ENCODE results near the gene HERC5.
A peak's percentile ranks its signal among the peaks of the same experiment; 100 is the strongest.

HERC5 gene

DNA sequence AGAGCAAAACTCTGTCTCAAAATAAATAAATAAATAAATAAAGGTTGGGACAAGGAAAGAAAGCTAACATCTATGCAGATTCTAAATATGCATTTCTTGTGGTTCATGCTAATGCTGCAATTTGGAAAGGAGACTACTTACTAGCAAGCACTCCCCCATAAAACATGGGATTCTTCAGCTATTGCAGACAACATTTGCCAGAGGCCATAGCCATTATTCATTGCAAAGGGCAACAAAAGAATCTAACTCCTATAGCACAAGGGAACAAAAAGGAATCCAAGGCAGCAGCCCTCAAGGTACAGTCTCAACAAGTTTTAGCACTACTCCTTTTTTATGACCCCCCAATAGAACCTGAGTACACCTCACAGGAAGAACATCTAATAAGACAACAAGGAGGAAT, 8.0 kb upstream of the HERC5 start:
- DNase-seq = no peak

DNA sequence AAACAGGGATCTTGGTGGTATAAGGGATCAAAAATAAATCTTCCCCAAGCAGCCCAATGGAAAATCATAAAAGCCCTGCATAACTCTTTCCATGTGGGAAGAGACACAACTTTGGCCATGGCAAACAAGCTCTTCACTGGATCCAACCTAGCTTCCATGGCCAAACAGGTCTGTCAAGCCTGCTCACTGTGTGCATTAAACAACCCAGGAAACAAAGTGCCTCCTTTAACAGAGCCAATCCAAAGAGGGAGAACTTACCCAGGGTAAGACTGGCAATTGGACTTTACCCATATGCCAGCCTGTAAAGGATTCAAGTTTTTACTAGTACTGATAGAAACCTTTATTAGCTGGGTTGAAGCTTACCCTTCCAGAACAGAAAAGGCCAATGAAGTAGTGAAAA, 7.6 kb upstream of the HERC5 start:
- DNase-seq = no peak

DNA sequence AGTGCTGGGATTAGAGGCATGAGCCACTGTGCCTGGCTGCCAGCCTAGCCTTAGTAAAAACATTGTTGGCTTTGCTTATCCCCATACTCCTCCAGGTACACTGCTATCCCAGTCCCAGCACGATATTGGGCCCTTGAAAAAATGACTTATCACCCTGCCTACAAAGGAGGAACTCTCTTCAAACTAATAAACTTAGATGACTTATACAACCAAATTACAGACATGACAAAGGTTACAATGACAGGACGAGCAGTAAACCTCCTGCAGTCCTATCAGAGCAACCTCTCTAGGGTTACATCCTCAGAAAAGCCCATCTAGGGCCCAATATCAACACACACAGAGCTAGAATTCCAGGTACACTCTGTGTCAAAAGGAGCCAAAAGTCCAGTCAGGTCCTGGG, 5.7 kb upstream of the HERC5 start:
- DNase-seq = no peak

DNA sequence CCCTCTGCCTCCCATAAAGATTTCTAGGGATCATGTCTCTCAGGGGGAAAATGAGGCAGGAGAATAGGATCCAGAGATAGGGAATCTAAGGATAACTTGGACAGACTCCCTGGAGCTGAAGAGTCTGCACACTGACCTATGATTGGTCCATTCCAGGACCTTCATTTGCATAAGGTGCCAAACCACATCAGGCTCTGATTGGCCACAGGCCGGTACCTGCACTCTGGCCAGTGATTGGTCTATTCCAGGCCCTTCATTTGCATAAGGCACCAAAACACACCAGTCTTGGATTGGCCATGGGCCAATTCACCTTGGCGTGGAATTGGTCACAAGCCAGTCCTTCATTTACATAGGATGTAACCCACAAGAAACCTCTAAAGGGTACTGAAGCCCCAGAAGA, 4.0 kb upstream of the HERC5 start:
- DNase-seq = no peak

DNA sequence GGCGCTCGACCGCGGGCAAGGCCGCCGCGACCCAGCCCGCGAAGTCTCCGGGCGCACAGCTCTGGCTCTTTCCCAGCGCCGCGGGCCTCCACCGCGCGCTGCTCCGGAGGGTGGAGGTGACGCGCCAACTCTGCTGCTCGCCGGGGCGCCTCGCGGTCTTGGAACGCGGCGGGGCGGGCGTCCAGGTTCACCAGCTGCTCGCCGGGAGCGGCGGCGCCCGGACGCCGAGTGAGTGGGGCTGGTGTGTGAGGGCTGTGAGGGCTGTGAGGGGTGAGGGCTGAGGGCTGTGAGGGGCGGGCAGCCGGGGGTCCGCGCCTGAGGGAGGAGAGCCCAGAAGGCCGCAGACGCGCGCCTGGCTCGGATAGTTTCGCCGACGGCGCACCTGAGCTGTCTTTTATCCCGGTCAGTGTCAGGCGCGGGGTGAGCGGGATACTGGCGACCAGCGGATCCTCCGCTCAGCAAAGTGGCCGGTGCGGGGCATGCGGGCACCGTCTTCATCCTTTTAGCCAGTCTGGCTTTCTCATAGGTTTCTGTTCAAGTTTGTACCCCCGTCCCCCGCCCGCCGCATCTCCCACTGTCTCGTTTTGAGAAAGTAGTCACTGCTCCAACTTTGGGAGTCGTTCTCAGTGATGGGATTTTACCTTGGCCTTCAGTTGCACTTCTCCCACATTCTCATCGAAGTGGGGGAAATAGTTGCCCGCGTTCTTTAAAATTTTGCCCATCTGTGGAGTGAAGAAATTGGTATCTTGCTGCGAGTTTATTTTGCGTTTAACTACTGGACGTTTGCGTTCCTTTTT, 586 bp downstream of the HERC5 start:
- DNase-seq = peak; percentile 46

DNA sequence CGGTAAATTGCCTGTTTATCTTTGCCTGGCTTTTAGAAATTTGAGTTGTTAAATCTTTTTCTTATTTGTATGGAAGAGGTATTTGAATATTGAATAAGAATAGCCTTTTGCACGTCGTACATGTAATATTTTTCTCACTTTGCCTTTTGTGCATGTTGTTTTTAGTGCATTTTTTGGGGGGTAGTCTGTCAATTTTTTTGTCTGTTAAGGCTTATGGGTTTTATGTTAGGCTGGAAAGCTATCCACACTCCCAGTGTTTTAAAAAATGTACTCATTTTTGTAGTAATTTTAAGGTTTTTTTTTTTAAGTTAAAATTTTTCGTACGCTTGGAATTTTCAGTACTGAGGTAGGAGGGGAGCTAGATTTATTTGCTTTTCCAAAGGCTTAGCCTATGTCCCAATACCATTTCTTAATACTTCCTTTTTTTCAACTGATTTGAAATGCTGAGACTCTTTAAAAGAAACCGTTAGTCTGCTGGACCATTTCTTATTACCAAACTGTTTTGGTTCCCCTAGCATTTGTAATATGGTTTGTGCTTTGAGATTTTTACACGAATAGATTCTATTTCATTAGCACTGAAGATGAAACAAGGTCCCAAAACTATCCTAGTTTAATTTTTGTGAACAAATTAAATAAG, 1.3 kb downstream of the HERC5 start:
- no peak for DNase-seq

DNA sequence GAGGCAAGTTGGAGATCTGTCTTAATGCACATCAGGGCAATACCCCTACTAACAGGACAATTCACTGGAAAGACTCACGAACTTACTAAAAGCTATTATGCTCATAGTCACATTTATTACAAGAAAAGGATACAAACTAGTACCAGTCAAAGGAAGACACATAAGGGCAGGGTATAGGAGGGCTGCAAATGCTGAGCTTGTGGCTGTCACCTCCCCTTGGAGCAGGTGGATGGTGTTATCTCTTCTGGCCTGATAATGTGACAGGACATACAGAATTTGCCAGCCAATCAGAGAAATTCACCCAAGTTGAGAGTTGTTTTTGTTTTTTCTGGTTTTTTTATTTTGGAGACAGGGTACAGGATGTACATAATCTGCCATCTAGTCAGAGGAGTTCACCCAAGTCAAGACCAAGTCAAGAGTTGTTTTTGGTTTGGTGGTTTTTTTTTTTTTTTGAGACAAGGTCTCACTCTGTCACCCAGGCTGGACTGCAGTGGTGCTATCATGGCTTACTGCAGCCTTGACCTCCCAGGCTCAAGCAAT, 8.8 kb downstream of the HERC5 start:
- no peak for DNase-seq

DNA sequence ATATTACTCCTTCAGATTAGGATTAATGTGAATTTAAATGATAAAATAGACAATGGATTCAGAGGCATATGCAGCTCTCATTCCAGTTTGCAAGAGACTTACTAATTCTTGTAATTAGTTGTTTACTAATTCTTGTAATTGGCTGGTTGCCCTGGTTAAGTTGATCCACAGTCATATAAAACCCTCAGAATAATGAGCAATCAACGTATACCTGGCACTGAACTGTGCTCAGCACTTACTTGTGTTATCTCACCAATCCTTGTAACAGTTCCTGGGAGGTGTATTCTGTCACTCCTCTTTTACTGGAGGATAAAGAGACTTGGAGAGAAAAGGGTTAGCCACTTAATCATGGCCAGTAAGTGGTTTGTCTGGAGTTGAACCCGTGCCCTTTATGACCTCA, 10.5 kb downstream of the HERC5 start:
- DNase-seq = no peak

DNA sequence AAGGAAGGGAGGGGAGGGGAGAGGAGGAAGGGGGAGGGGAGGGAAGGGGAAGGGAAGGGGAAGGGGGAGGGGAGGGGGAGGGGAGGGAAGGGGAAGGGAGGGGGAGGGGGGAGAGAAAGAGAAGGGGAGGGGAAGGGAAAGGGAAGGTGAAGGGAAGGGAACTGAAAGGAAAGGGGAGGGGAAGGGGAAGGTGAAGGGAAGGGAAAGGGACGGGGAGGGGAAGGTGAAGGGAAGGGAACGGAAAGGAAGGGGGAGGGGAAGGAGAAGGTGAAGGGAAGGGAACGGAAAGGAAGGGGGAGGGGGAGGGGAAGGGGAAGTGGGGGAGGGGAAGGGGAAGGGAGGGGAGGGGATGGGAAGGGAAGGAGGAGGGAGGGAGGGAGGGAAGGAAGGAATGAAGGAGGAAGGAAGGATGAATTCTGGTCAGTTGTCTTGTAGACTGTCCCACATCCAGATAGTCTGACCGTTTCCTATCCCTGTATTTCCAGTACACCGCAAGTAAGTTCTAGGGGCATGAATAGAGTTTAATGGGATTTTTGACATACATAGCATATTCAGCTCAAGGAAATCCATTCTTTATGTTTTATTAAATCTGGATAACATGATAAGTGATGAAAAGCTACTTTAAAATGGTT, 20.4 kb downstream of the HERC5 start:
- no peak for DNase-seq

DNA sequence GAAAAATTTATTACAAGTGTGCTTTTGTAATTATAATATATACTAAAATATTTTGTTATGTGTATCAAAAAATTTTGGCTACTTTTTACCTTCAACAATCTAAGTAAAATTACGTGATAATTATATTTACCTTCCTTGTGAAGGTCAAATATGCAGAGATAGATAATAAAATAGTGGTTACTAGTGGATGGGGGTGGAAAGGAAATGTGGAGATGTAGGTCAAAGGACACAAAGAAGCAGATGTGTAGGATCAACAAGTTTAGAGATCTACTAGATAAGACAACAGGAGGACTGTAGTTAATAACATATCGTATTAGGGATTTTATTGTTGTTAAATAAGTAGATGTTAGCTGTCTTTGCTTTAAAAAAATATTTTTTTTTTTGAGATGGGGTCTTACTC, 21.3 kb downstream of the HERC5 start:
- DNase-seq = no peak

DNA sequence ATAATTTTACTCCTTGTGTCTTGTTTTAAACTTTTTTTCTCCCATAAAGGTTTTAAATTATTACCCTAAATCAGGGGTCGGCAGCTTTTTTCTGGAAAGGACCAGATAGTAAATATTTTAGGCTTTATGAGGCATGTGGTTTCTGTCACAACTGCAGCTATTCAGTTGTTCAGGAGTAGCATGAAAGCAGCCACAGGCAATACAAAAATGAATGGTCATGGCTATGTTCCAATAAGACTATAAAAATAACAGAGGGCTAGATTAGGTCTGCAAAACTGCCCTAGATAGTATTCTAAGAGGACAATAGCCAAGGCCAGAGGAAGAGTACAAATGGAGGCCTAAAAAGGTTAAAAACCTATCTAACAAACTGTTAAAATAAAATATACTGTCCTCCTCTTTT, 24.6 kb downstream of the HERC5 start:
- DNase-seq = no peak

DNA sequence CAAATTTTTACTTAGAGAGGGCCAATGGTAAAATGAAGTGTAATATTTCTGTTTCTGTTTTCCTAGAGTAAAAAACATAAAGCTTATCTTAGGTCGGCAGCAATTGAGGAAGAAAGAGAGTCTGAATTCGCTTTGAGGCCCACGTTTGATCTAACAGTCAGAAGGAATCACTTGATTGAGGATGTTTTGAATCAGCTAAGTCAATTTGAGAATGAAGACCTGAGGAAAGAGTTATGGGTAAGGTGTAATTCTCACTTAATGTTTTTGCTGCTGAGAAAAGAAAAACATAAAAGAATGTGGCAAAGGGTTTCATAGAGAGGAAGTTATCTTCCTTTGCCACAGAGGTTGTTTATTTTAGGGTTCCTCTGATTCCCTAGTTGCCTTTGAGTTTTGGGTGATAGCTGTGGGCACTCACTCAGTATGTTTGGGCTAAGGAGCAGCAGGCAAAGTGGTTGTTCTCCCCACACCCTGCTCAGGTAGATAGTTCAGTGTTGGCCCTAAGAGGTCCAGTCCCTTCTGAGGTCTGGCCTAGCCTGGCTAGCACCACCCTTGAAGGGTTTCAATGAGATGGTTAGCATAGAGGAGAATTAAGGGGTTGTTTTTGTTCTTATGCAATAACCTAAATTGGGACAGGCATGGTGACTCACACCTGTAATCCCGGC, 32.3 kb downstream of the HERC5 start:
- DNase-seq = no peak

DNA sequence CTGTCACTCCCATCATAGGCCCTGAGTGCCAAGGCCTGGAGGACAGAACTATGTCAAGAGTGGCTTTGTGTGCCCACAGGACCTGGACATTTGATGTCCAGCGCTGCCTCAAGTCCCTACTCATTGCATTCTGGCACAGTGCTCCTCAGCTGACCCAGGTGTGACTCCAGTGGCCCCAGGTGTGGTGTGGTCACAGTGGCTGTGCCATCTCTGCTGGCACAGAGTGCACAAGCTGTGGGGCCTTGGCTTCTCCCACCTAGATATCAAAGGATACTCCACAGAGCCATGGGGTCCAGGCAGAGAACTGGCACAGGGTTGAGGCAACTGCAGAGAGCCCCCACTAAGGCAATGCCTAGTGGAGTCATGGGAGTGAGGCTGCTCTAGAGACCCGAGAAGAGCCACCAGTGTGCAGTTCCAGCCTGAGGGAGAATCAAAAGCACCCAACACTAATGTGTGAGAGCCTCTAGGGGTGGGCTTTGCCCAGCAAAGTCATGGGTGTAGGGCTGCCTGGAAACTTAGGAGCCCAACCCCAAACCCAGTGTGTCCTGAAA, 41.0 kb downstream of the HERC5 start:
- no peak for DNase-seq

DNA sequence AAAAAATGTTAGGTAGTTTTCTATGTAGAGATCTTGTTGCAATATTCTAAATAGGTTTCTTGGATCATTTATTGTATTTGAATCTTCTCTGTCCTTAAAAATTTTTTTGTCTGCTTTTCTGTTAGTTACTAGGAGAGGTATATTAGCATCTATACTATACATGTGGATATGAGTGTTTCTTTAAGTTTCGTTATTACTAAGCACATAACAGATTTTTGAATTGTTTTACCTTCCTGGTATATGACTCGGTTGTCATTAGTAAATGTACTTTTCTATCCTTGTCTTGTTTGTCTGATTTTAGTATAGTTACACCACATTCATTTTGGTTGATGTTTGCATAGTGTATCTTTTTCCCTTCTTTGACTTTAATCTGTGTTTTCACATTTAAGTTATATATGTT, 46.4 kb downstream of the HERC5 start:
- DNase-seq = no peak

DNA sequence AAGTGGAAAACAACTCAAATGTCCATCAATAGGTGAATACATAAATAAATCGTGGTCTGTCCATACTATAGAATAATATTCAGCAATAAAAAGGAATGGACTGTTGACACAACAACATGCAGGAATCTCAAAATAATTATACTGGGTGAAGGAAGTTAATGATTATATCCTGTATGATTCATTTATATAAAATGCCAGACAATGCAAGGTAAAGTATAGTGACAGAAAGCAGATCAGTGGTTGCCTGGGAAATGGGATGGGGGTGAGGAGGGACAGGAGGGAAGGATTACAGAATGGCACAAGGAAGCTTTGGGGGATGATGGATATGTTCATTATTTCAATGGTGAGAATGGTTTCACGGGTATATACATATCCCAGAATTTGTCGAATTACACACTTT, 54.3 kb downstream of the HERC5 start:
- no peak for DNase-seq

DNA sequence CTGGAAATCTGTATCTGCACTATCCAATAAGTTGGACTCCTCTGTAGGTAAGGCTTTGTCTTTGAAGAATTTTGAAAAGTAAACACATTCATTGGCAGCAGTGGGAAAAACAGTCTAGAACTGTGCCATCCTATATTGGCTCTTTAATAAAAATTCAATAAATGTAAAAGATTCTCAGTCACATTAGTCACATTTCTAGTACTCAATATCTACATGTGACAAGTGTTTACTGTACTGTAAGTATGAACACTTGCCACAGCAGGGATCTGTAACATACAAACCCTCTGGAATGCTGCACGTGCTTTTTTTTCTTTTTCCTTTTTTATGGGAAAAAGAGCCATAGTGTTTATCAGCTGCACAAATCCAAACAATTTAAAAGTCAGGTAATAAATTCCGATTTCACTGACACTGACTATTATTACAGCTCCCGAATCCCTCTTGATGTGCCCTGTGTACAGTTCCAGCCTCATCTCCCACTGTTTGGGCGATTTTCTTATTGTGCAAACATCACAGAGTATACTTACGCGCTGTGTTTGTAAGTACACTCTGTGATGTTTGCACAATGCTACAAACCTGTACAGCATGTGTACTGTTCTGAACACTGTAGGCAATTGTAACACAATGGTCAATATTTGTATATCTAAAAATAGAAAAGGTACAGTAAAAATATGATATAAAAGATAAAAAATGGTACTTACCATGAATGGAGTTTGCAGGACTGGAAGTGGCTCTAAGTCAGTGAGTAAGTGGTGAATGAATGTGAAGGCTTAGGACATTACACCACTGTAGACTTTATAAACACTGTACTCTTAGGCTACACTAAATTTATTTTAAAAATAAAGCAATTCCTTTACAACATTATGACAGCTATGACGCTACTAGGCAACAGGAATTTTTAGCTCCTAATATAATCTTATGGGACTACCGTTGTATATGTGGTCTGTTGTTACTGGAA, 57.9 kb downstream of the HERC5 start:
- DNase-seq = no peak

DNA sequence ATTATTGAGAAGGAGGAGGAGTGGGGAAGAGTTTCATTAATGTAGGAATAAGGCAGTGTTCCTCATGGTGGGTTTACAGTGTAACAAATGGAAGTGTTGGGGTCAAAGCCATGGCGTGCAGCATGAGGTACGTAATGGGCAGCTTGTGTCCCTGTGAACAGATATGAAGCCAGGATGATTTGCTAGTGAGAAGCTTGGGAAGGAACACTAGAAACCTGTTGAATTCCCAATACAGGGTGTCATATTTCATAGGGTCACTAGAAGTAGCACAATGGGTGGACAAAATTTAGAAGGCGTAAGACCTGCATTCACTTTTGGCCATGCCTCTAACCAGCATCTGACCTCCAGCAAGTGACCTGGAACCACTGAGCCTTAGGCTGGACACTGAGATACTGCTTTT, 59.8 kb downstream of the HERC5 start:
- DNase-seq = no peak

DNA sequence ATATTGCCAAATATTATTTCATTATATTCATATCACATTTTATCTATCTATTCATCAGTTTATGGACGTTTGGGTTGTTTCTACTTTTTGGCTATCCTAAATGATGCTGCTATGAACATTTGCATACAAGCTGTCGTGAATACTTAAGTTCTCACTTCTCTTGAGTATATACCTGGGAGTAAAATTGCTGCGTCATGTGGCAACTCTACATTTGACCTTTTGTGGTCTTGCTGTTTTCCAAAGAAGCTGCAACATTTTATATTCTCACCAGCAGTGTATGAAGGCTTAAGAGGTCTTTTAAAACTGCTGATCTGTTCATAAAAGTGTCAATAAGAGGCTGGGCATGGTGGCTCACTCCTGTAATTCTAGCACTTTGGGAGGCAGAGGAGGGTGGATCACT, 60.9 kb downstream of the HERC5 start:
- DNase-seq = no peak

DNA sequence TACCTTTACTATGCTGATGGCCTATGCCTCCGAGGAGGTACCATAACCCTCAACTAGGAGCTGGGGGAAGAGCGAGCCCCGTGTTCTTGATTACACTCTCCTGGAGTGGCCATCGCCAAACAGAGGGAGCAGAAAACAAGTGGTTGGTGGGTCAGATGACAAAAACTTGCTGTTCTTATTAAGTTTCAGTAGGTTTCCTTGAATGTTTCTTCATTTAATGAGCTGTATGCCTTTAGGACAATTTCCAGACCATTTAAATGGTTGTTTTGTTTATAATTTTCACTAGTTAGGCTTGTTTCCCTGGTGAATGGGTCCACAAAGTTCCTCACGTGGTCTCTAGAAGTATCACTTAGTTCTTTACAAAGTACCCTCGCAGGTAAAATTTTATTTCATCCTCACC, 62.0 kb downstream of the HERC5 start:
- DNase-seq = no peak

DNA sequence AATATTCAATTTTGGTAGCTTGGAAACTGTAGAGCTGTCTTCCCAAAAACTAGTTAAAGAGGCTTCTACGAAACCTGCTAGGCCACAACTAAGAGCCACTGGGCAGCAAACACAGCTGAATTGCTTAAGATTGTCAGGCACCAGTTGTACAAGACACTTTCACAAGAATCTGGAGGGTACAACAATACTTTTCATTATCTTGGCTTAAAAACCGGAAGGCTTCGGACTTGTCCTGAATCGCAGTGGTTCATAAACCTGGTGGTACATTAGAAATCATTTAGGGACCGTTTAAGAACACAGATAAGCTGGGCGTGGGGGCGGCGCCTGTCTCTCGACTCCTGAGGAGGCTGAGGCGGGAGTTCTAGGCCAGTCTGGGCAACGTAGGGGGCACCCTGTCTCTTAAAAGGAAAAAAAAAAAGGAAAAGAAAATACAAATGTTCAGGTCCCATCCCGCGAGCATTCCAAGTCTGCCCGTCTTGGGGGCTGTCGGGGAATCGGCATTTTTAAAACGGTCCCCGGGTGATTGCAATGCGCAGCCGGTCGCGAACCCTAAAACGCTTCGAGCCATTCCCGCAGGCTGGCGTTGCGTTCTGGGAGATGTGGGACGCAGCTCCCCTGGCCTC, 65.9 kb downstream of the HERC5 start:
- peak; percentile 52 for DNase-seq

DNA sequence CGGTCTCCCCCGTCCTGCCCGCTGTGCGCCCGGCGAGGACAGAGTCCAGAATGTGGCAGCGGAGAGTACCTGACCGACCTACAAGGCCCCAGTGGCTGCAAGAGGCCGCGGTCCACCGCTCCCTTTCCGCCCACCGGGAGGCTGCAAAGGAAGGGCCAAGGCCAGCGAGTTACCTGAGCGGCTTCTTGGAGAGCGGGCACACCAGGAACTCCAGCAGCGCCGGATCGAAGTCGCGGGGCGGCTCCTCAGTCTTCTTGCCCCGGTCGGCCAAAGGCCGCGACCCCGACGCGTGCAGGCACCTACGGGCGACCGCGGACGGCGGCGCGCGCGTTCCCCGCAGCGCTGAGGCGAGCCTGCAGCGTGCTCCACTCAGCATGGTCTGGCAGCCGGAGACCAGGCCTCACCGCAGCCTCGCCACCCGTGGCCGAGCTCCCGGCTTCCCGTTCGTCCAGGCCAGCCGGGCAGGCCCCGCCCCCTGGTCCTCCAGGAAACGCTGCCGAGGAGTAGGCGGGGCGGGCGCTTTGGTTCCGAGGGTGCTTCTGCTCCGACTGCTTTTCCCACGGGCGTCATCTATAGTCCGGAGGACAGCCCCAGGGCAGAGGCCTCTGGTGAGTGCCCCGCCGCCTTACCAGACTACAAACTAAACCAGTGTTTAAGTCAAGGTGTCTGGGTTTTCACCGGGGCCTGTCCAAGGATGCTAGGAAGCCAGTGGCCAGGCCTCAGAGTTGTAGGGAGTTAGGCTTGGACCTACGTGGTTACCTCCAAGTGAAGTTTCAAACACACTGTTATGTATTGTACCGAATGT, 66.6 kb downstream of the HERC5 start, which contains the start of gene PYURF:
PYURF (minus strand) TSS at position 452 of the 805 bp plus-strand sequence; CDS start at position 376, 76 bp downstream.
- DNase-seq = peak; percentile 83

Data from stimulated activated CD4-positive, alpha-beta T cell treated with anti-CD3 and anti-CD28 coated beads, Interleukin-4, amount 100 ng/mL, for 1 hour (primary cell).